Ascending aorta (tissue), 2 donors: ENCODE results near the gene KHDC3L. TPM values are rescaled to one million over a fixed set of nuclear protein-coding genes. Genes with fewer than 3 reads are reported as not detected.
A peak's percentile ranks its signal among the peaks of the same experiment; 100 is the strongest.

Experiments
- DNase-seq, 2 donors: peaks; one replicate each; pipeline ENCODE4 v3.0.0-alpha.2; 2019; ENCODE audit warnings: low spot score in 2 of 2
- H3K27ac ChIP-seq, 2 donors: fragments of 200-600 bp; sonication (generic); one replicate each; pipeline ENCODE4 v1.5.1; 2016 to 2017; ENCODE audit warnings: mild to moderate bottlenecking in 1 of 2
- H3K27me3 ChIP-seq: fragments of 200-600 bp; sonication (generic); one replicate; pipeline ENCODE4 v1.5.1; 2017
- H3K36me3 ChIP-seq, 2 donors: fragments of 200-600 bp; sonication (generic); one replicate each; pipeline ENCODE4 v1.5.1; 2016
- H3K4me1 ChIP-seq, 2 donors: fragments of 200-600 bp; sonication (generic); one replicate each; pipeline ENCODE4 v1.5.1; 2016 to 2017; ENCODE audit warnings: mild to moderate bottlenecking in 1 of 2
- H3K4me3 ChIP-seq, 2 donors: fragments of 200-600 bp; sonication (generic); one replicate each; pipeline ENCODE4 v1.5.1; 2016 to 2017; ENCODE audit warnings: mild to moderate bottlenecking in 1 of 2
- H3K9me3 ChIP-seq, 2 donors: fragments of 200-600 bp; sonication (generic); one replicate each; pipeline ENCODE4 v1.5.1; 2016
- CTCF ChIP-seq, 3 experiments: fragments of 200-600 bp in 2 of 3; fragments of 450-650 bp in 1 of 3; sonication (generic) in 2 of 3; IDR thresholded peaks; one replicate each; pipeline ENCODE4 v1.5.1; 2016 to 2019; ENCODE audit warnings: antibody characterized with exemption in 3 of 3, mild to moderate bottlenecking in 1 of 3, moderate library complexity in 1 of 3
- intact Hi-C: fragments of 100-400 bp; cut with DNase I; formaldehyde crosslinking; loops from one replicate; pipeline ENCODE4 v1.15.1; 2023
- total RNA-seq: library from RNA; depleted of rRNA; stranded (reverse); fragments of >200 nt; gene quantifications from one replicate; pipeline ENCODE4 v1.1.0, GENCODE V29; 2016

Gene KHDC3L, protein sequence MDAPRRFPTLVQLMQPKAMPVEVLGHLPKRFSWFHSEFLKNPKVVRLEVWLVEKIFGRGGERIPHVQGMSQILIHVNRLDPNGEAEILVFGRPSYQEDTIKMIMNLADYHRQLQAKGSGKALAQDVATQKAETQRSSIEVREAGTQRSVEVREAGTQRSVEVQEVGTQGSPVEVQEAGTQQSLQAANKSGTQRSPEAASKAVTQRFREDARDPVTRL
- total RNA-seq: not detected

GRCh38 chr6:73362358-73362757, at the start of gene KHDC3L:
Gene KHDC3L, plus strand, starts transcription at chr6:73362658. Its CDS starts 72 bp downstream, at chr6:73362730.
- no peak within 1 kb of the TSS for H3K4me3 ChIP-seq
- no peaks in the 10 kb centered on the region for H3K9me3 ChIP-seq
- DNase-seq: no peak
- no peak within 1 kb of the TSS for H3K27ac ChIP-seq
- H3K36me3 ChIP-seq: no peaks in the 10 kb centered on the region
- no peaks in the 10 kb centered on the region for H3K27me3 ChIP-seq
- no peaks in the 10 kb centered on the region for H3K4me1 ChIP-seq
- TF ChIP-seq CTCF (IDR thresholded peaks at IDR 0.05): no peak
- intact Hi-C loops: no loop called here

DNA sequence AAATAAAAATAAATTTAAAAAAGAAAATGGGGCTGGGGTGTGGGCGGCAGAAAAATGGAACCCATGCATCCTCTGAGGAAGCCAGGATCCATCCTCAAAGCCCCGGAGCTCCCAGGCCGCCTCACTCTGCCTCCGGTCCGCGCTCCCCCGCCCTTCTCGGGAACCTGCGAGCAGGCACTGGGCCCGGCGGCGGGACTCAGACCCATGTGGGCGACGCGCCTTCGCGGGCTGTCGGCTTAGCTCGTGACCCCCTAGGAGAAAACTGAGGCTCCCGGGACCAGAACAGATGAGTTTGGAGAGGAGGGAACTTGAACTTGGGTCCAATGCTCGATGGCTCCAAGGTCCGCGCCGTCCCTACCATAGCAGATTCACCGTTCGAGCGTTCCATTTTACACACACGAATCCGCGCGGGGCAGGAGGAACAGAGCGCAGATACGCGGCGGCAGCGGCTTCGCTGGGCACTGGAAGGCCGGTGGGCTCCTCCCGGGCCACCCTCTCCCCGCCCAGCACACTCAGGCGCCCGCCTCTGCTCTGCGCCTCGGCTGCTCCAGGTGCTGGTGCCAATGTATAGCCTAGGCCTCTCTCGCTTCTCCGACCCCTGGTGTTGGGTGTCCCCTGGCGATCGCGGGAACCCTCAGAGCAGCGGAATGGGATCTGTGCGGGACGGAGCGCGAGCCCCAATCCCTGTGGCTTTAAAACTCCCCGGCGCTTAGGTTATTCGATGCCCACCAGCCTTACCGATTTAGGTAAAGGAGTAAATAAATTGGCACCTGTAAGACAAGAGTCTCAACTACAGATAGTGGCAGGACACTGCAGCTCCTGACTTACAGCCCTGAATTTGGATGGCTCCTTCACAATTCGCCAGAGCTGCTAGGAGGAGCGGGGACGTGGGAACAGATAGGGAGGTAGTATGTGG, 47.6 kb upstream of the KHDC3L start:
- Histone ChIP-seq H3K27me3 (peaks cover 5% of the 10 kb centered on the region), H3K9me3 (peaks cover 0 to 19% of the 10 kb centered on the region in 2 donors), H3K36me3 (no peaks in the 10 kb centered on the region), H3K4me3 (peak overlapping the region; percentile 33 to 52), H3K27ac (no peak overlapping the region), H3K4me1 (peaks cover 0 to 4% of the 10 kb centered on the region in 2 donors)
- DNase-seq: no peak
- no peak for TF ChIP-seq CTCF (IDR thresholded peaks at IDR 0.05)
- intact Hi-C loops: no loop called here

- H3K4me1 ChIP-seq: no peaks in the 10 kb centered on the region
- no peak for DNase-seq
- H3K9me3 ChIP-seq: peaks cover 0 to 12% of the 10 kb centered on the region in 2 donors
- no peaks in the 10 kb centered on the region for H3K27me3 ChIP-seq
- no peaks in the 10 kb centered on the region for H3K36me3 ChIP-seq
- no peak for TF ChIP-seq CTCF (IDR thresholded peaks at IDR 0.05)
- no peak overlapping the region for H3K27ac ChIP-seq
- no peak overlapping the region for H3K4me3 ChIP-seq
- intact Hi-C loops: loop anchor here (10.0 kb wide), 1 partner anchor 909 kb away; no protein-coding TSS in a partner anchor
Measured at GRCh38 chr6:73323323-73323722, 39.1 kb upstream of the KHDC3L start.

DNA sequence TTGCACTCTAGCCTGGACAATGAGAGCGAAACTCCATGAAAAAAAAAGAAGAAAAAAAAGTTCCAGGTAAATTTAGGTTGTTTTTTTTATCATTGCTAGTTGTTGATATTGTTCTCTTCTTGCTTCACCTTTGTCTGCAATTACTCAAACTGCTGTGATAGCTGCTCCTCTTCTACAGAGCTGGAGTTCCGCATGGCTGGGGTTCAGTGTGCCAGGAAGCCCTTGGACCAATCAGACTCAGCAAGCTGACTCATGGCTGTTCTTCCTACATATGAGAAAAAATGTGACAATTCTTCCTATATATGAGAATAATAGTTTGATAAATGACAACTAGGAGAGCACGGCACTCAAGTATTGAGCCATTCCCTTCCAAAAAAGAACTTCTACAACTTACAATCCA, 36.8 kb upstream of the KHDC3L start:
- DNase-seq: no peak
- TF ChIP-seq CTCF (IDR thresholded peaks at IDR 0.05): no peak
- H3K36me3 ChIP-seq: no peaks in the 10 kb centered on the region
- intact Hi-C loops: loop anchor here (1.0 to 10.0 kb wide), 3 partner anchors 15 to 911 kb away; no protein-coding TSS in a partner anchor
- H3K27me3 ChIP-seq: no peaks in the 10 kb centered on the region
- H3K27ac ChIP-seq: no peak overlapping the region
- no peaks in the 10 kb centered on the region for H3K4me1 ChIP-seq
- H3K9me3 ChIP-seq: no peaks in the 10 kb centered on the region
- no peak overlapping the region for H3K4me3 ChIP-seq

DNA sequence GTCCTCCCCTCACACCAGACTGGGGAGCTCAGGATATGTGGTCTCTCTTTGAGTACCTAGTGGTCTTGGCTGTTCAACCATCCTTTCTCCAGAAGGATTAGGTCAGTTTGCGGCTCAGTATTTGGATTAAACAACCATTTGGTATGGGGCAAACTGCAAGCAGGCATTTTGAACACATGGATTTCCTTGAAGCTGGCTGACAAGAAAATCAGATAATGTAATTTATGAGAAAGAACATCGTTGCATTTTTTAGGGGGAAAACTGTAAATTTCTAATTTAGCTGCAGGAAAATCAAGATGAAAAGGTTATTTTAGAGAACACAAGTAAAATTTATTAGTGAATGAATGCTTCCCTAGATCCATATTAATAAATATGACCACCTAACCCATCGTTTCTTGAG, 33.7 kb upstream of the KHDC3L start:
- H3K27ac ChIP-seq: no peak overlapping the region
- no peaks in the 10 kb centered on the region for H3K4me1 ChIP-seq
- TF ChIP-seq CTCF (IDR thresholded peaks at IDR 0.05): no peak
- no peak for DNase-seq
- no peak overlapping the region for H3K4me3 ChIP-seq
- no peaks in the 10 kb centered on the region for H3K27me3 ChIP-seq
- no peaks in the 10 kb centered on the region for H3K36me3 ChIP-seq
- intact Hi-C loops: loop anchor here (10.0 kb wide), 1 partner anchor 914 kb away; no protein-coding TSS in a partner anchor
- no peaks in the 10 kb centered on the region for H3K9me3 ChIP-seq
